Esophagus squamous epithelium (tissue), 4 donors: ENCODE results near the gene TMEM120B.

Source experiments
- POLR2A ChIP-seq, 4 donors: fragments of 450-650 bp; IDR thresholded peaks; one replicate each; pipeline ENCODE4 v1.6.1; 2017; ENCODE audit warnings: antibody characterized with exemption in 4 of 4, mild to moderate bottlenecking in 4 of 4, moderate library complexity in 3 of 4
- TF ChIP-seq, protein P1 (sequence below), 6 experiments: fragments of 450-650 bp in 4 of 6; fragments of 200-600 bp in 2 of 6; sonication (generic) in 2 of 6; IDR thresholded peaks; one replicate each; pipeline ENCODE4 v1.5.1; 2016 to 2019; ENCODE audit warnings: antibody characterized with exemption in 6 of 6, mild to moderate bottlenecking in 4 of 6, moderate library complexity in 4 of 6

DNA sequence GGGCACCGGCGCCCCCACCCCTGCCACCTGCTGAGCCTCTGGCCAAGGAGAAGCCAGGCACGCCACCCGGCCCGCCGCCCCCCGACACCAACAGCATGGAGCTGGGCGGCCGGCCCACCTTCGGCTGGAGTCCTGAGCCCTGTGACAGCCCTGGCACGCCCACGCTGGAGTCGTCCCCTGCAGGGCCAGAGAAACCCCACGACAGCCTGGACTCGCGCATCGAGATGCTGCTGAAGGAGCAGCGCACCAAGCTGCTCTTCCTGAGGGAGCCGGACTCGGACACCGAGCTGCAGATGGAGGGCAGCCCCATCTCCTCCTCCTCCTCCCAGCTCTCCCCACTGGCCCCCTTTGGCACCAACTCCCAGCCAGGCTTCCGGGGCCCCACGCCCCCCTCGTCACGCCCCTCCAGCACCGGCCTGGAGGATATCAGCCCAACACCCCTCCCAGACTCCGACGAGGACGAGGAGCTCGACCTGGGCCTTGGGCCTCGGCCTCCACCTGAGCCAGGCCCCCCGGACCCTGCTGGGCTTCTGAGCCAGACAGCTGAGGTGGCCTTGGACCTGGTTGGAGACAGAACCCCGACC lies 97.8 kb downstream of the TMEM120B start:
- TF ChIP-seq POLR2A (IDR thresholded peaks at IDR 0.05), result no peak
- TF ChIP-seq, protein P1, sequence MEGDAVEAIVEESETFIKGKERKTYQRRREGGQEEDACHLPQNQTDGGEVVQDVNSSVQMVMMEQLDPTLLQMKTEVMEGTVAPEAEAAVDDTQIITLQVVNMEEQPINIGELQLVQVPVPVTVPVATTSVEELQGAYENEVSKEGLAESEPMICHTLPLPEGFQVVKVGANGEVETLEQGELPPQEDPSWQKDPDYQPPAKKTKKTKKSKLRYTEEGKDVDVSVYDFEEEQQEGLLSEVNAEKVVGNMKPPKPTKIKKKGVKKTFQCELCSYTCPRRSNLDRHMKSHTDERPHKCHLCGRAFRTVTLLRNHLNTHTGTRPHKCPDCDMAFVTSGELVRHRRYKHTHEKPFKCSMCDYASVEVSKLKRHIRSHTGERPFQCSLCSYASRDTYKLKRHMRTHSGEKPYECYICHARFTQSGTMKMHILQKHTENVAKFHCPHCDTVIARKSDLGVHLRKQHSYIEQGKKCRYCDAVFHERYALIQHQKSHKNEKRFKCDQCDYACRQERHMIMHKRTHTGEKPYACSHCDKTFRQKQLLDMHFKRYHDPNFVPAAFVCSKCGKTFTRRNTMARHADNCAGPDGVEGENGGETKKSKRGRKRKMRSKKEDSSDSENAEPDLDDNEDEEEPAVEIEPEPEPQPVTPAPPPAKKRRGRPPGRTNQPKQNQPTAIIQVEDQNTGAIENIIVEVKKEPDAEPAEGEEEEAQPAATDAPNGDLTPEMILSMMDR (IDR thresholded peaks at IDR 0.05), result no peak
